ENCODE data around the gene AGAP2. TPM values are rescaled to one million over a fixed set of nuclear protein-coding genes. Genes with fewer than 3 reads are reported as not detected.

AGAP2 gene
- total RNA-seq, 1 donor from 2014 or later: 1.5 TPM

GRCh38 chr12:57726884-57727757 lies 11.4 kb downstream of the AGAP2 start:
- Histone ChIP-seq H3K36me3 (no peaks in the 10 kb centered on the region), H3K4me1 (peaks cover 10% of the 10 kb centered on the region), H3K27me3 (no peaks in the 10 kb centered on the region), H3K27ac (peak overlapping the region; percentile 58), H3K4me3 (peak overlapping the region; percentile 63 to 66), H3K9me3 (no peaks in the 10 kb centered on the region)
- intact Hi-C loops (cut with DNase I): no loop called here
- peak; percentile 83 to 87 for DNase-seq (ENCODE audit: extremely low spot score in 2 of 2)
- TF ChIP-seq, protein P1, sequence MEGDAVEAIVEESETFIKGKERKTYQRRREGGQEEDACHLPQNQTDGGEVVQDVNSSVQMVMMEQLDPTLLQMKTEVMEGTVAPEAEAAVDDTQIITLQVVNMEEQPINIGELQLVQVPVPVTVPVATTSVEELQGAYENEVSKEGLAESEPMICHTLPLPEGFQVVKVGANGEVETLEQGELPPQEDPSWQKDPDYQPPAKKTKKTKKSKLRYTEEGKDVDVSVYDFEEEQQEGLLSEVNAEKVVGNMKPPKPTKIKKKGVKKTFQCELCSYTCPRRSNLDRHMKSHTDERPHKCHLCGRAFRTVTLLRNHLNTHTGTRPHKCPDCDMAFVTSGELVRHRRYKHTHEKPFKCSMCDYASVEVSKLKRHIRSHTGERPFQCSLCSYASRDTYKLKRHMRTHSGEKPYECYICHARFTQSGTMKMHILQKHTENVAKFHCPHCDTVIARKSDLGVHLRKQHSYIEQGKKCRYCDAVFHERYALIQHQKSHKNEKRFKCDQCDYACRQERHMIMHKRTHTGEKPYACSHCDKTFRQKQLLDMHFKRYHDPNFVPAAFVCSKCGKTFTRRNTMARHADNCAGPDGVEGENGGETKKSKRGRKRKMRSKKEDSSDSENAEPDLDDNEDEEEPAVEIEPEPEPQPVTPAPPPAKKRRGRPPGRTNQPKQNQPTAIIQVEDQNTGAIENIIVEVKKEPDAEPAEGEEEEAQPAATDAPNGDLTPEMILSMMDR (IDR thresholded peaks at IDR 0.05): peak in 1 of 3 experiments; percentile 2
- TF ChIP-seq POLR2AphosphoS5 (IDR thresholded peaks at IDR 0.05; ENCODE audit: insufficient read depth in 1 of 2, low read depth in 1 of 2): no peak
- no peak for TF ChIP-seq POLR2A (IDR thresholded peaks at IDR 0.05)

GRCh38 chr12:57726151-57726883 lies 12.2 kb downstream of the AGAP2 start:
- Histone ChIP-seq H3K4me1 (peaks cover 10% of the 10 kb centered on the region), H3K36me3 (peaks cover 0 to 4% of the 10 kb centered on the region in 2 donors), H3K9me3 (no peaks in the 10 kb centered on the region), H3K27me3 (no peaks in the 10 kb centered on the region), H3K27ac (peak overlapping the region; percentile 58), H3K4me3 (peak overlapping the region; percentile 63 to 66)
- TF ChIP-seq, protein P1 (IDR thresholded peaks at IDR 0.05): peak; percentile 21 to 63 (median 52)
- TF ChIP-seq POLR2AphosphoS5 (IDR thresholded peaks at IDR 0.05; ENCODE audit: insufficient read depth in 1 of 2, low read depth in 1 of 2) (peak in 1 of 2 donors; percentile 31), POLR2A (IDR thresholded peaks at IDR 0.05) (no peak)
- intact Hi-C loops (cut with DNase I): no loop called here
- DNase-seq (ENCODE audit: extremely low spot score in 2 of 2): peak; percentile 84 to 85

DNA sequence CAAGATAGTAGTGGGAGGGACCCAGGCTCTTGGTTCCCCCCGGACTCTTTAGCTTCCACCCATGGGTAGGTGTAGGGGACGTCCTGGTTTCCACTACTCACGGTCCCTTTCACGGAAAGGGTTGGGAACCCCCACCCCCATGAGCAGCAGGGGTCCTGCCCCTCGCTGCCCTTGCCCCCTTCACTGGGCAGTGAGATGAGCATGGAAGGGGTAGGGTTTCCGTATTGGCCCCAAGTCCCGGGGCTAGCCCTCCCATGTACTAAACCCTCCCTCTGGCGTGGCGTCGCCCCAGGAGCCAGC lies 12.7 kb downstream of the AGAP2 start:
- no peaks in the 10 kb centered on the region for H3K9me3 ChIP-seq
- H3K27ac ChIP-seq: peak overlapping the region; percentile 58
- peaks cover 10% of the 10 kb centered on the region for H3K4me1 ChIP-seq
- TF ChIP-seq POLR2A (IDR thresholded peaks at IDR 0.05): no peak
- TF ChIP-seq, protein P1 (IDR thresholded peaks at IDR 0.05): no peak
- H3K27me3 ChIP-seq: no peaks in the 10 kb centered on the region
- H3K36me3 ChIP-seq: peaks cover 0 to 8% of the 10 kb centered on the region in 2 donors
- intact Hi-C loops (cut with DNase I): loop anchor here (2.0 kb wide), 1 partner anchor 57 kb away; the partner anchor contains the start of gene TSFM
- peak in 1 of 2 donors; percentile 89 for DNase-seq (ENCODE audit: extremely low spot score in 2 of 2)
- peak overlapping the region; percentile 63 to 66 for H3K4me3 ChIP-seq

DNA sequence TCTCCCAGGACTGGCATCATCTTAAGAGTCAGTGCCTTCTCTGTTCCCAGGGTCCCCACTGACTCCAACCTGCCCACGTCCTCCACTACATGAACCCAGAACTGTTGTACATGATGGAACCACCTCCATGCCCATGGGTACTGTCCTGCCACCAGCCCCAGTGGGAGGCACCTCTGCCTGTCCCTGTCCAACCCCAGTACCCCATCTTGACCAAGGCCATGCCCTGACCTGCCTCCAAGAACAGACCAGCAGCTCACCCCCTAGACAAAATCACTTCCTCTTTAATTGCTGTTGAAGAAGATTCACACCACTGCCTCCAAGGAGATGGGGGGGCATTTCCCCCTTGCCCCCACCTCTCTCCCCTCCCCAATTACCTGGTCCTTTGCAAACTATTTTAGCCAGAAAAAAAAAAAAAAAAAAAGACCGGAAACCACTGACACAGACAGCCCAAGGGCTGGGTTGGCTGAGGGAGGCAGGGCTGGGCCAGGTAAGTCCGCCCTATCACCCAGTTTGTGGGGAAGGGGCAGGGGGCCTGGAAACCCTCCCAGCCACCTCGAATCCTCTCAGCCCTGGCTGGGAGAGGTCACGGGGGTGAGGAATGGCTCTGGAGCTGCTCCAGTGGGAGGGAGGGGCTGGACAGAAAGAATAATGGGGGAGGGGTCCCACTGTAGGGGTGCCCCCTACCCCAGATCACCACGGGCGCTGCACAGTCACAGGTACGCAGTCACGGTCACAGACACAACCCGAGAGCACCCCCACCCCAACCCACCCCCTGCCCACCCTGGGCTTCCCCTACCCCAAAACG lies 13.4 kb downstream of the AGAP2 start:
- Histone ChIP-seq H3K36me3 (peaks cover 0 to 15% of the 10 kb centered on the region in 2 donors), H3K4me3 (peak overlapping the region in 1 of 2 donors; percentile 66), H3K27ac (no peak overlapping the region), H3K27me3 (no peaks in the 10 kb centered on the region), H3K4me1 (peaks cover 10% of the 10 kb centered on the region), H3K9me3 (no peaks in the 10 kb centered on the region)
- TF ChIP-seq, protein P1 (IDR thresholded peaks at IDR 0.05): no peak
- TF ChIP-seq POLR2AphosphoS5 (IDR thresholded peaks at IDR 0.05; ENCODE audit: insufficient read depth in 1 of 2, low read depth in 1 of 2) (no peak), POLR2A (IDR thresholded peaks at IDR 0.05) (no peak)
- intact Hi-C loops (cut with DNase I): loop anchor here (2.0 kb wide), 1 partner anchor 58 kb away; the partner anchor contains the start of gene TSFM
- peak; percentile 43 to 81 for DNase-seq (ENCODE audit: extremely low spot score in 2 of 2)

Data from vagina (tissue), 2 donors.